AG09309 (cell line): Measurements from ENCODE around the gene KLF17.
"Not testable (repeated sequence)": the region's sequence is repeated elsewhere in the genome, so short reads cannot be mapped to it uniquely, and the experiment has no call there.

Source experiments
- DNase-seq: peaks from one replicate; pipeline ENCODE4 v3.0.0-alpha.2; 2010; ENCODE audit warnings: low read depth
- H3K4me3 ChIP-seq: 2 replicates; pipeline ENCODE4 v1.5.1; 2011; ENCODE audit warnings: mild to moderate bottlenecking, low read depth, low read length, moderate library complexity; ENCODE audit not compliant: control insufficient read depth
- CTCF ChIP-seq: IDR thresholded peaks from 2 replicates; pipeline ENCODE4 v1.5.1; 2011; ENCODE audit warnings: mild to moderate bottlenecking, low read depth, low read length, inconsistent platforms; ENCODE audit not compliant: insufficient read depth, control insufficient read depth; ENCODE audit errors: missing control alignments

The KLF17 gene

GRCh38 chr1:44138239-44138638 is 19.6 kb downstream of the KLF17 start:
- no peak overlapping the region for H3K4me3 ChIP-seq
- DNase-seq, result no peak
- no peak for TF ChIP-seq CTCF

- DNase-seq, H3K4me3 ChIP-seq: not testable (repeated sequence)
Observed at GRCh38 chr1:44139565-44139964, 20.9 kb downstream of the KLF17 start.

DNA sequence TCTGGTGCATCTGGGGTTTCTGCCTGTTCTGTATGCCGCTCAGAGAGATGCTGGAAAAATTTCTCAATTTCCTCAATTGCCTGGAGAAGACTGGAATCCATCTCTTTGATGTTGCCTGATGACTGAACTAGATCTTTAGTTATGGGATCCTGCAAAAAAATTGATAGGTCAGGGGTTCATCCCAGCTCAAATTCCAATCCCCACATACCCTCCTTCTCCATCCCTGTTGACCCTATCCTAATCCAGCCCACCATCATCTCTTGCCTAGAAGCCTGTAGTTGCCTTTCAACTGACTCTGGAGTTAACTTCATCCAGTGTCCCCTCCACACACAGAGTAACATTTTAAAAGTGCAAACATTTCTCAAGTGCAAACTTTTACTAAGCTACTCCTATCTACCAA is 22.9 kb downstream of the KLF17 start, which contains the start of gene KLF18:
KLF18 (minus strand) TSS at position 101 of the 400 bp plus-strand sequence; CDS start at position 101, 0 bp downstream.
- DNase-seq, result no peak
- no peak within 1 kb of the TSS for H3K4me3 ChIP-seq
- TF ChIP-seq CTCF, result no peak

GRCh38 chr1:44144962-44145756 is 26.5 kb downstream of the KLF17 start:
- TF ChIP-seq CTCF, result no peak
- no peak overlapping the region for H3K4me3 ChIP-seq
- no peak for DNase-seq

- TF ChIP-seq CTCF, result no peak
- no peak for DNase-seq
- no peak overlapping the region for H3K4me3 ChIP-seq
Observed at GRCh38 chr1:44146536-44147361, 28.1 kb downstream of the KLF17 start.

DNA sequence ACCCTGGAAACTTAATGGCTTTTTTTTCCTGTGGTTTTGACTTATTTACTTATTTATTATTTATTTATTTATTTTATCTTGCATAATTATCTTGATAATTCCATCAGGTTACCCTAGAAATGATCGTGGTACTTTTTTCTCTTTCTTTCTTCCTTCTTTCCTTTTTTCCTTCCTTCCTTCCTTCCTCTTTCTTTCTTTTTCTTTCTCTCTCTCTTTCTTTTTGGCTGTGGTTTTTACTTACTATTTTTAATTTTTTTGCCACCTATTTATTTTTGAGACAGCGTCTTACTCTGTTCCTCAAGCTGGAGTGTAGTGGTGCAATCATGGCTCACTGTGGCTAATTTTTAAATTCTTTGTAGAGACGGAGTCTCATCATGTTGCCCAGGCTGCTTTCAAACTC is 29.0 kb downstream of the KLF17 start:
- no peak overlapping the region for H3K4me3 ChIP-seq
- no peak for DNase-seq
- no peak for TF ChIP-seq CTCF

DNA sequence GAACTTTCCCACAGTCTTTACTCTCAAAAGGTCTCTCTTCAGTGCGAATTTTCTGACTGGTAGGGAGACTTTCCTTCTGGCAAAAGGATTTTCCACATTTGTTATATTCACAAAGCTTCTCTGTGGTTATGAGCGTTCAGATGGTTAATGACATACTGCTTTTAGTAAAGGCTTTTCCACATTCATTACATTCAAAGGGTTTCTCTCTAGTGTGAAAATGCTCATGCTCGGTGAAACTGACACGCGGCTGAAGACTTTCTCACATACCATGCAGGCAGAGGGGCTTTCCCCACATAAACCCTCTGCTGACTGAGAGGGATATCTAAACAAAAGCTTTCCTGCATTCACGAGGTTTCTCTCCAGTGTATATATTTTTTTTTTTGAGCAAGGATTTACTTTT is 32.7 kb downstream of the KLF17 start:
- no peak overlapping the region for H3K4me3 ChIP-seq
- DNase-seq, result no peak
- no peak for TF ChIP-seq CTCF
